Vagina (tissue), 2 donors: ENCODE data around the gene CHEK1. TPM values are rescaled to one million over a fixed set of nuclear protein-coding genes. Genes with fewer than 3 reads are reported as not detected.
"Not testable (repeated sequence)": the region's sequence is repeated elsewhere in the genome, so short reads cannot be mapped to it uniquely, and the experiment has no call there.

Experiments
- DNase-seq, 2 donors: peaks; one replicate each; pipeline ENCODE4 v3.0.0-alpha.2; 2017; ENCODE audit errors: extremely low spot score in 2 of 2
- H3K27ac ChIP-seq: fragments of 200-600 bp; sonication (generic); one replicate; pipeline ENCODE4 v1.5.1; 2019
- H3K27me3 ChIP-seq: fragments of 200-600 bp; sonication (generic); one replicate; pipeline ENCODE4 v1.5.1; 2019
- H3K36me3 ChIP-seq, 2 donors: fragments of 200-600 bp; sonication (generic); one replicate each; pipeline ENCODE4 v1.5.1; 2017 to 2019
- H3K4me1 ChIP-seq: fragments of 200-600 bp; sonication (generic); one replicate; pipeline ENCODE4 v1.5.1; 2019
- H3K4me3 ChIP-seq, 2 donors: fragments of 200-600 bp; sonication (generic); 1 replicate in 1 of 2; 2 replicates in 1 of 2; pipeline ENCODE4 v1.5.1; 2016 to 2019
- H3K9me3 ChIP-seq: fragments of 200-600 bp; sonication (generic); one replicate; pipeline ENCODE4 v1.5.1; 2019
- CTCF ChIP-seq, 3 experiments: fragments of 450-650 bp in 2 of 3; fragments of 200-600 bp in 1 of 3; sonication (generic) in 1 of 3; IDR thresholded peaks; one replicate each; pipeline ENCODE4 v1.5.1; 2017 to 2019; ENCODE audit warnings: antibody characterized with exemption in 3 of 3, mild to moderate bottlenecking in 2 of 3, moderate library complexity in 2 of 3
- POLR2A ChIP-seq, 2 donors: fragments of 450-650 bp; IDR thresholded peaks; one replicate each; pipeline ENCODE4 v1.6.1; 2017; ENCODE audit warnings: antibody characterized with exemption in 2 of 2, mild to moderate bottlenecking in 2 of 2, moderate library complexity in 2 of 2
- POLR2AphosphoS5 ChIP-seq, 2 donors: sonication (generic); formaldehyde crosslinking; IDR thresholded peaks; one replicate each; pipeline ENCODE4 v1.9.0; 2017; ENCODE audit warnings: antibody characterized with exemption in 2 of 2, mild to moderate bottlenecking in 2 of 2, low read depth in 1 of 2; ENCODE audit not compliant: insufficient read depth in 1 of 2
- intact Hi-C: fragments of 100-400 bp; cut with DNase I; formaldehyde crosslinking; loops from one replicate; pipeline ENCODE4 v1.15.1; 2023
- total RNA-seq: library from RNA; depleted of rRNA; stranded (reverse); fragments of >200 nt; gene quantifications from one replicate; pipeline ENCODE4 v1.2.3, GENCODE V29; 2016

Gene CHEK1
- 2.5 TPM for total RNA-seq

- Histone ChIP-seq H3K36me3 (peaks cover 0 to 19% of the 10 kb centered on the region in 2 donors), H3K4me3 (peak within 1 kb of the TSS; percentile 54 to 70), H3K27me3 (no peaks in the 10 kb centered on the region), H3K9me3 (no peaks in the 10 kb centered on the region), H3K27ac (peak within 1 kb of the TSS; percentile 92), H3K4me1 (peaks cover 19% of the 10 kb centered on the region)
- no peak for DNase-seq
- TF ChIP-seq POLR2A (IDR thresholded peaks at IDR 0.05) (no peak), POLR2AphosphoS5 (IDR thresholded peaks at IDR 0.05; ENCODE audit: insufficient read depth in 1 of 2, low read depth in 1 of 2) (no peak), CTCF (IDR thresholded peaks at IDR 0.05) (no peak)
- intact Hi-C loops, result no loop called here
These were observed at the start of gene CHEK1 for GRCh38 chr11:125624756-125625213. Gene CHEK1 (plus strand): TSS chr11:125625163. CDS start chr11:125626769, 1,606 bp downstream.

- H3K9me3 ChIP-seq, DNase-seq, H3K4me1 ChIP-seq, H3K27me3 ChIP-seq, H3K4me3 ChIP-seq, intact Hi-C loops, H3K27ac ChIP-seq: not testable (repeated sequence)
- H3K36me3 ChIP-seq, result peaks cover 0 to 90% of the 10 kb centered on the region in 2 donors
These were observed 47.8 kb upstream of the CHEK1 start for GRCh38 chr11:125577181-125577580.

- intact Hi-C loops, result no loop called here
These were observed 46.2 kb upstream of the CHEK1 start for GRCh38 chr11:125578783-125579182.

GRCh38 chr11:125579811-125580210, 45.2 kb upstream of the CHEK1 start:
- intact Hi-C loops, result no loop called here
- no peak for DNase-seq
- Histone ChIP-seq H3K36me3 (peaks cover 0 to 93% of the 10 kb centered on the region in 2 donors), H3K27ac (no peak overlapping the region), H3K9me3 (no peaks in the 10 kb centered on the region), H3K27me3 (no peaks in the 10 kb centered on the region), H3K4me1 (no peaks in the 10 kb centered on the region), H3K4me3 (no peak overlapping the region)
- TF ChIP-seq CTCF (IDR thresholded peaks at IDR 0.05) (no peak), POLR2AphosphoS5 (IDR thresholded peaks at IDR 0.05; ENCODE audit: insufficient read depth in 1 of 2, low read depth in 1 of 2) (no peak), POLR2A (IDR thresholded peaks at IDR 0.05) (no peak)

More at GRCh38 chr11:125578783-125579182, 46.2 kb upstream of the CHEK1 start:
- H3K9me3 ChIP-seq, result no peaks in the 10 kb centered on the region
- no peak overlapping the region for H3K27ac ChIP-seq
- H3K27me3 ChIP-seq, result no peaks in the 10 kb centered on the region
- H3K36me3 ChIP-seq, result peaks cover 0 to 95% of the 10 kb centered on the region in 2 donors
- no peak overlapping the region for H3K4me3 ChIP-seq
- TF ChIP-seq POLR2AphosphoS5 (IDR thresholded peaks at IDR 0.05; ENCODE audit: insufficient read depth in 1 of 2, low read depth in 1 of 2) (no peak), CTCF (IDR thresholded peaks at IDR 0.05) (no peak)
- no peak for DNase-seq
- H3K4me1 ChIP-seq, result no peaks in the 10 kb centered on the region

- no peaks in the 10 kb centered on the region for H3K9me3 ChIP-seq
- H3K4me3 ChIP-seq, result no peak overlapping the region
- DNase-seq, result no peak
- intact Hi-C loops, result no loop called here
- no peaks in the 10 kb centered on the region for H3K27me3 ChIP-seq
- H3K27ac ChIP-seq, result no peak overlapping the region
- H3K36me3 ChIP-seq, result peaks cover 0 to 60% of the 10 kb centered on the region in 2 donors
- no peak for TF ChIP-seq POLR2A (IDR thresholded peaks at IDR 0.05)
- no peak for TF ChIP-seq POLR2AphosphoS5 (IDR thresholded peaks at IDR 0.05; ENCODE audit: insufficient read depth in 1 of 2, low read depth in 1 of 2)
- TF ChIP-seq CTCF (IDR thresholded peaks at IDR 0.05), result no peak
- no peaks in the 10 kb centered on the region for H3K4me1 ChIP-seq
These were observed 41.5 kb upstream of the CHEK1 start for GRCh38 chr11:125583496-125583895.
